Neural progenitor cell (in vitro differentiated cells): Measurements from ENCODE around the gene CBL.

Experiments used
- EZH2 ChIP-seq: fragments of 200-600 bp; sonication (generic); IDR thresholded peaks from 2 replicates; pipeline ENCODE4 v1.6.1; 2017; ENCODE audit warnings: antibody characterized with exemption, mild to moderate bottlenecking, moderate library complexity
- EZH2phosphoT487 ChIP-seq: fragments of 200-600 bp; sonication (generic); IDR thresholded peaks from 2 replicates; pipeline ENCODE4 v1.6.1; 2017; ENCODE audit warnings: antibody characterized with exemption
- TF ChIP-seq, protein P1 (sequence below): fragments of 200-600 bp; sonication (generic); IDR thresholded peaks from 2 replicates; pipeline ENCODE4 v1.5.1; 2017; ENCODE audit warnings: antibody characterized with exemption, mild to moderate bottlenecking

DNA sequence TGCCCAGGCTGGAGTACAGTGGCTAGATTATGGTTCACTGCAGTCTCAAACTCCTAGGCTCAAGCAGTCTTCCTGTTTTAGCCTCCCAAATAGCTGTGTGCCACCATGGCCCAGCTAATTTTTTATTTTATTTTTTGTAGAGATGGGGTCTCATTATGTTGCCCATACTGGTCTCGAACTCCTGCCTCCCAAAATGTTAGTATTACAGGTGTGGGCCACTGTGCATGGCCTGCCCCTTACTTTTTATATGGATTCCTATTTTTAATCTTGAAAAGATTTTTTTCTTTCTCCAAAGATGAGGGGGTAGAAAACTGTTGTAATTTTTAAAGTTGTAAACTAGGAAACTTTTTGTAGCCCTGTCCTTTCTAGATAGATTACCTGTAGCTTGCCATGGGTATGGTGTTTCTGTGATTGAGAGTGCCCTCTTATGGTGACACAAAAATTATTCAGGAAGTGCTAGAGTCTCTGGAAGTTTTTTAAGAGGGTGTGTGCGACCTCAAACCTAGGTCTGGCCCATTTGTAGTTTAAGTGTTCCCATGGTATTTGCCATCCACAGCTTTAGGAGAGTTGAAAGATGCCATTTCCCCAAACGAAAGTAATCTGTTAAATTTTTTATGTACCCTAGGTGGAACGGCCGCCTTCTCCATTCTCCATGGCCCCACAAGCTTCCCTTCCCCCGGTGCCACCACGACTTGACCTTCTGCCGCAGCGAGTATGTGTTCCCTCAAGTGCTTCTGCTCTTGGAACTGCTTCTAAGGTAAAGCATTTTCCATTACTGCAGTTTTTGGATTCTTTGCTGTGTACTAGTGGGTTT, 78.4 kb downstream of the CBL start:
- TF ChIP-seq, protein P1, sequence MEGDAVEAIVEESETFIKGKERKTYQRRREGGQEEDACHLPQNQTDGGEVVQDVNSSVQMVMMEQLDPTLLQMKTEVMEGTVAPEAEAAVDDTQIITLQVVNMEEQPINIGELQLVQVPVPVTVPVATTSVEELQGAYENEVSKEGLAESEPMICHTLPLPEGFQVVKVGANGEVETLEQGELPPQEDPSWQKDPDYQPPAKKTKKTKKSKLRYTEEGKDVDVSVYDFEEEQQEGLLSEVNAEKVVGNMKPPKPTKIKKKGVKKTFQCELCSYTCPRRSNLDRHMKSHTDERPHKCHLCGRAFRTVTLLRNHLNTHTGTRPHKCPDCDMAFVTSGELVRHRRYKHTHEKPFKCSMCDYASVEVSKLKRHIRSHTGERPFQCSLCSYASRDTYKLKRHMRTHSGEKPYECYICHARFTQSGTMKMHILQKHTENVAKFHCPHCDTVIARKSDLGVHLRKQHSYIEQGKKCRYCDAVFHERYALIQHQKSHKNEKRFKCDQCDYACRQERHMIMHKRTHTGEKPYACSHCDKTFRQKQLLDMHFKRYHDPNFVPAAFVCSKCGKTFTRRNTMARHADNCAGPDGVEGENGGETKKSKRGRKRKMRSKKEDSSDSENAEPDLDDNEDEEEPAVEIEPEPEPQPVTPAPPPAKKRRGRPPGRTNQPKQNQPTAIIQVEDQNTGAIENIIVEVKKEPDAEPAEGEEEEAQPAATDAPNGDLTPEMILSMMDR = peak; percentile 59
- TF ChIP-seq EZH2phosphoT487 (no peak), EZH2 (no peak)
